AG09319 (cell line): ENCODE measurements around the gene RTL10.

Source experiments
- DNase-seq: peaks from one replicate; pipeline ENCODE4 v3.0.0-alpha.2; 2010; ENCODE audit warnings: low read depth; ENCODE audit errors: extremely low read depth
- CTCF ChIP-seq: IDR thresholded peaks from 2 replicates; pipeline ENCODE4 v1.5.1; 2011; ENCODE audit warnings: low read depth, mild to moderate bottlenecking, inconsistent platforms, low read length, moderate library complexity

RTL10 gene

GRCh38 chr22:19824926-19825339 lies 29.7 kb downstream of the RTL10 start:
- DNase-seq, result no peak
- no peak for TF ChIP-seq CTCF

GRCh38 chr22:19824212-19824925 lies 30.3 kb downstream of the RTL10 start:
- no peak for DNase-seq
- no peak for TF ChIP-seq CTCF

- TF ChIP-seq CTCF, result no peak
- DNase-seq, result no peak
These were observed 30.8 kb downstream of the RTL10 start for GRCh38 chr22:19823902-19824211.

- no peak for DNase-seq
- no peak for TF ChIP-seq CTCF
These were observed 31.3 kb downstream of the RTL10 start for GRCh38 chr22:19823191-19823901.

- DNase-seq, result no peak
- TF ChIP-seq CTCF, result no peak
These were observed 32.2 kb downstream of the RTL10 start for GRCh38 chr22:19822301-19823117.

GRCh38 chr22:19821523-19822300 lies 33.0 kb downstream of the RTL10 start:
- no peak for DNase-seq
- TF ChIP-seq CTCF, result no peak
